Heart left ventricle (tissue), 13 donors: ENCODE measurements around the gene SLC25A42.

ENCODE experiments used
- CTCF ChIP-seq, 12 donors: fragments of 200-600 bp; sonication (generic) in 4 of 12; IDR thresholded peaks; one replicate each; pipeline versions ENCODE4 v1.5.0 to v1.8.0; 2018 to 2022; ENCODE audit warnings: antibody characterized with exemption in 12 of 12, mild to moderate bottlenecking in 5 of 12
- POLR2A ChIP-seq, 2 donors: fragments of 450-650 bp; IDR thresholded peaks; one replicate each; pipeline ENCODE4 v1.6.1; 2017; ENCODE audit warnings: antibody characterized with exemption in 2 of 2, mild to moderate bottlenecking in 2 of 2, moderate library complexity in 2 of 2
- donor health status: ischemic (EF 13 %, LVEDD 7.1; RV severe dilation, severe dysfunction).
- donor health status: DM: no; HTN: yes; CAD: no.
- donor health status: DM: no; HTN: no; CAD: no.
- donor health status: ischemic (EF 25% LVEDD 6.9; RV normal size, moderate dysfunction).
- donor health status: ischemic (EF 25% LVEDD 5.7; RV mildly dilated, moderate dysfunction).
- donor health status: ischemic (EF 35%, LVEDD 5.7; RV mildly dilated, moderate dysfunction).
- donor health status: nonischemic (EF 11% LVEDD 7.7; RV severe dilation, severe dysfunction).
- donor health status: DM: yes; HTN: yes; CAD: no.
- donor health status: PGD.
- donor health status: ischemic (EF 29% LVEDD 5.4; RV normal size, mild dysfunction).
- donor health status: nonischemic (EF 23%, LVEDD 6.1; RV moderate dilation, normal function).

GRCh38 chr19:19032420-19033175 lies 31.2 kb upstream of the SLC25A42 start:
- TF ChIP-seq CTCF (IDR thresholded peaks at IDR 0.05) (no peak), POLR2A (IDR thresholded peaks at IDR 0.05) (no peak)
